Stimulated activated CD8-positive, alpha-beta memory T cell treated with anti-CD3 and anti-CD28 coated beads, Interleukin-7, amount 100 ng/mL, for 24 hours (primary cell): ENCODE results near the gene NUMA1.
A peak's percentile ranks its signal among the peaks of the same experiment; 100 is the strongest.

Experiments used
- DNase-seq: peaks from one replicate; pipeline ENCODE4 v3.0.0-alpha.2; 2020; ENCODE audit warnings: low read depth

The NUMA1 gene

GRCh38 chr11:72080326-72081183, at the start of gene NUMA1, which contains the start of gene LRRC51:
Gene NUMA1, minus strand, starts transcription at chr11:72080542. Its CDS starts 44,599 bp downstream, at chr11:72035943.
Gene LRRC51, plus strand, starts transcription at chr11:72080850. Its CDS starts 8,234 bp downstream, at chr11:72089084.
- DNase-seq: peak; percentile 96

GRCh38 chr11:72129381-72129780, 49.0 kb upstream of the NUMA1 start:
- no peak for DNase-seq

GRCh38 chr11:72127923-72128322, 47.6 kb upstream of the NUMA1 start:
- DNase-seq: no peak

- DNase-seq: no peak
Measured at GRCh38 chr11:72125956-72126355, 45.6 kb upstream of the NUMA1 start.

- DNase-seq: no peak
Measured at GRCh38 chr11:72124046-72124445, 43.7 kb upstream of the NUMA1 start.

- no peak for DNase-seq
Measured at GRCh38 chr11:72123117-72123653, 42.8 kb upstream of the NUMA1 start.

- no peak for DNase-seq
Measured at GRCh38 chr11:72122607-72123006, 42.3 kb upstream of the NUMA1 start.

GRCh38 chr11:72120930-72121329, 40.6 kb upstream of the NUMA1 start:
- no peak for DNase-seq

GRCh38 chr11:72119198-72119597, 38.9 kb upstream of the NUMA1 start:
- DNase-seq: no peak

GRCh38 chr11:72116019-72116755, 35.8 kb upstream of the NUMA1 start:
- no peak for DNase-seq

- DNase-seq: no peak
Measured at GRCh38 chr11:72114570-72114969, 34.2 kb upstream of the NUMA1 start.

GRCh38 chr11:72112978-72113808, 32.9 kb upstream of the NUMA1 start:
- no peak for DNase-seq

GRCh38 chr11:72112143-72112977, 32.0 kb upstream of the NUMA1 start, which contains the start of gene ANAPC15:
Gene ANAPC15, minus strand, starts transcription at chr11:72112695. Its CDS starts 1,419 bp downstream, at chr11:72111276.
- DNase-seq: peak; percentile 98

GRCh38 chr11:72111300-72112142, 31.2 kb upstream of the NUMA1 start:
- no peak for DNase-seq

- DNase-seq: no peak
Measured at GRCh38 chr11:72105888-72106287, 25.5 kb upstream of the NUMA1 start, which contains the start of gene TOMT. Gene TOMT, plus strand, starts transcription at chr11:72105924. Its CDS starts 28 bp downstream, at chr11:72105952.

GRCh38 chr11:72103754-72104167, 23.4 kb upstream of the NUMA1 start:
- no peak for DNase-seq

GRCh38 chr11:72102946-72103753, 22.8 kb upstream of the NUMA1 start, which contains the start of gene LAMTOR1:
Gene LAMTOR1, minus strand, starts transcription at chr11:72103297. Its CDS starts 73 bp downstream, at chr11:72103224.
- peak; percentile 98 for DNase-seq

GRCh38 chr11:72102631-72102945, 22.2 kb upstream of the NUMA1 start:
- DNase-seq: no peak

- no peak for DNase-seq
Measured at GRCh38 chr11:72102162-72102561, 21.8 kb upstream of the NUMA1 start.
